RWPE2 (cell line): ENCODE data around the gene ZNF511.

Experiments
- ATAC-seq: fragments of 200-7000 bp; cut with Tn5 transposase; 3 replicates; pipeline ENCODE4 v1.9.1; 2021; ENCODE audit warnings: low read depth
- DNase-seq: peaks from one replicate; pipeline ENCODE4 v3.0.0-alpha.2; 2020; ENCODE audit warnings: low spot score
- H3K27ac ChIP-seq: fragments of 450-650 bp; 2 replicates; pipeline ENCODE4 v1.5.1; 2017; ENCODE audit warnings: mild to moderate bottlenecking; ENCODE audit not compliant: poor library complexity, severe bottlenecking
- H3K27me3 ChIP-seq: fragments of 250-450 bp; sonication (Bioruptor Pico); 2 replicates; pipeline ENCODE4 v1.5.1; 2021; ENCODE audit warnings: mild to moderate bottlenecking, moderate library complexity; ENCODE audit not compliant: insufficient read depth, poor library complexity, severe bottlenecking
- H3K36me3 ChIP-seq: fragments of 250-450 bp; sonication (Bioruptor Pico); 2 replicates; pipeline ENCODE4 v1.5.1; 2020; ENCODE audit warnings: low read depth, mild to moderate bottlenecking, moderate library complexity
- H3K4me1 ChIP-seq: fragments of 250-450 bp; sonication (Bioruptor Pico); 2 replicates; pipeline ENCODE4 v1.5.1; 2021; ENCODE audit warnings: mild to moderate bottlenecking, moderate library complexity; ENCODE audit not compliant: insufficient read depth, poor library complexity, severe bottlenecking
- H3K4me3 ChIP-seq: fragments of 250-450 bp; sonication (Bioruptor Pico); 2 replicates; pipeline ENCODE4 v1.5.1; 2021; ENCODE audit warnings: mild to moderate bottlenecking, moderate library complexity; ENCODE audit not compliant: severe bottlenecking
- H3K9me3 ChIP-seq: fragments of 250-450 bp; sonication (Bioruptor Pico); 2 replicates; pipeline ENCODE4 v1.5.1; 2021; ENCODE audit warnings: mild to moderate bottlenecking, moderate library complexity; ENCODE audit not compliant: severe bottlenecking
- CTCF ChIP-seq: fragments of 450-650 bp; IDR thresholded peaks from one replicate; pipeline ENCODE4 v1.5.1; 2017; ENCODE audit warnings: mild to moderate bottlenecking, moderate library complexity; ENCODE audit not compliant: poor library complexity, severe bottlenecking

Gene ZNF511

GRCh38 chr10:133336577-133337369 is 28.1 kb downstream of the ZNF511 start, which contains the start of gene CALY:
Gene CALY (minus strand): TSS chr10:133336896. CDS start chr10:133328989, 7,907 bp downstream.
- H3K27me3 ChIP-seq, result peaks cover 45% of the 10 kb centered on the region
- H3K4me1 ChIP-seq, result no peaks in the 10 kb centered on the region
- no peaks in the 10 kb centered on the region for H3K9me3 ChIP-seq
- no peaks in the 10 kb centered on the region for H3K36me3 ChIP-seq
- no peak for DNase-seq
- H3K27ac ChIP-seq, result no peak within 1 kb of the TSS
- ATAC-seq, result peak; percentile 48; the same call in 2 of the 3 replicates
- H3K4me3 ChIP-seq, result no peak within 1 kb of the TSS
- TF ChIP-seq CTCF, result no peak

GRCh38 chr10:133337370-133337725 is 28.6 kb downstream of the ZNF511 start:
- H3K36me3 ChIP-seq, result no peaks in the 10 kb centered on the region
- H3K4me1 ChIP-seq, result no peaks in the 10 kb centered on the region
- peaks cover 40% of the 10 kb centered on the region for H3K27me3 ChIP-seq
- no peaks in the 10 kb centered on the region for H3K9me3 ChIP-seq
- H3K4me3 ChIP-seq, result no peak overlapping the region
- ATAC-seq (no peak), DNase-seq (no peak)
- H3K27ac ChIP-seq, result no peak overlapping the region
- TF ChIP-seq CTCF, result no peak

- Histone ChIP-seq H3K9me3 (no peaks in the 10 kb centered on the region), H3K27me3 (peaks cover 34% of the 10 kb centered on the region), H3K27ac (no peak overlapping the region), H3K4me3 (no peak overlapping the region), H3K4me1 (no peaks in the 10 kb centered on the region), H3K36me3 (no peaks in the 10 kb centered on the region)
- ATAC-seq, result no peak
- no peak for DNase-seq
- no peak for TF ChIP-seq CTCF
These were observed 29.7 kb downstream of the ZNF511 start for GRCh38 chr10:133338080-133339071.

GRCh38 chr10:133339708-133340380 is 31.1 kb downstream of the ZNF511 start:
- Histone ChIP-seq H3K4me3 (no peak overlapping the region), H3K36me3 (no peaks in the 10 kb centered on the region), H3K27me3 (peaks cover 29% of the 10 kb centered on the region), H3K9me3 (no peaks in the 10 kb centered on the region), H3K27ac (no peak overlapping the region), H3K4me1 (no peaks in the 10 kb centered on the region)
- no peak for ATAC-seq
- no peak for DNase-seq
- TF ChIP-seq CTCF, result no peak
